GM10248 (cell line): Measurements from ENCODE around the gene FAM136A.

Source experiments
- CTCF ChIA-PET: fragments of 300-600 bp; sonication (Branson Sonifier 250); formaldehyde crosslinking; extraction: SDS; loops from one replicate; lab custom pipeline; 2021; ENCODE audit warnings: antibody characterized with exemption; lab: Yijun Ruan, JAX
- POLR2A ChIA-PET: fragments of 350-650 bp; sonication (Branson Sonifier 250); formaldehyde crosslinking; extraction: SDS; loops from one replicate; lab custom pipeline; 2020; ENCODE audit warnings: antibody characterized with exemption; lab: Yijun Ruan, JAX
- DNase-seq: peaks from one replicate; pipeline ENCODE4 v3.0.0; 2012; ENCODE audit errors: extremely low spot score
- CTCF ChIP-seq: IDR thresholded peaks from 2 replicates; pipeline ENCODE4 v1.5.1; 2012; ENCODE audit warnings: mild to moderate bottlenecking, low read depth; ENCODE audit errors: extremely low read depth, missing control alignments, control extremely low read depth

Gene FAM136A

DNA sequence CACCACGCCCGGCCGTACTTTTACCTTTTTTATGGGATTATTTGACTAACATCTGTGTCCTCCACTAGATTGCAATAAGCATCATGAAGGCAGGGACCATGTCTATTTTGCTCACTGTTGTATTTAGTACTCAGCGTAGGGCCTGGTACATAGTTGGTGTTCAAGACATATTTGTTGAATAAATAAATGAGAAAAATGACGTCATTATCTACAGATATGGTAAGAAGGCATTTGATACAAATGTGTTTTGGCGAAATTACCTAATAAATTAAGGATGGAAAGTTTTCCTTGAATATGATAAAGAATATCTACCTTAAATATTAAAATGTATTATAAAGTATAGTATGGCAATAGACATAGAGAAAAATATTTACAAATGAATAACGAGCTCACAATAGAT, 24.0 kb upstream of the FAM136A start:
- no peak for DNase-seq
- no peak for TF ChIP-seq CTCF
- CTCF ChIA-PET, result no interaction called here
- POLR2A ChIA-PET, result no interaction called here

- ChIA-PET POLR2A (no interaction called here), CTCF (interaction anchor here (1.0 to 2.4 kb wide), 2 partner anchors 18 to 51 kb away, joined by 3 to 11 read pairs; no protein-coding TSS in a partner anchor)
- TF ChIP-seq CTCF, result no peak
- no peak for DNase-seq
Observed at GRCh38 chr2:70322518-70322917, 20.7 kb upstream of the FAM136A start.

GRCh38 chr2:70321370-70321769, 19.5 kb upstream of the FAM136A start:
- no peak for TF ChIP-seq CTCF
- CTCF ChIA-PET, result interaction anchor here (1.0 to 2.4 kb wide), 4 partner anchors 9 to 21 kb away, joined by 3 to 11 read pairs (median 4); no protein-coding TSS in a partner anchor
- DNase-seq, result no peak
- POLR2A ChIA-PET, result interaction anchor here (0.6 kb wide), 1 partner anchor 643 kb away, joined by 3 read pairs; no protein-coding TSS in a partner anchor

DNA sequence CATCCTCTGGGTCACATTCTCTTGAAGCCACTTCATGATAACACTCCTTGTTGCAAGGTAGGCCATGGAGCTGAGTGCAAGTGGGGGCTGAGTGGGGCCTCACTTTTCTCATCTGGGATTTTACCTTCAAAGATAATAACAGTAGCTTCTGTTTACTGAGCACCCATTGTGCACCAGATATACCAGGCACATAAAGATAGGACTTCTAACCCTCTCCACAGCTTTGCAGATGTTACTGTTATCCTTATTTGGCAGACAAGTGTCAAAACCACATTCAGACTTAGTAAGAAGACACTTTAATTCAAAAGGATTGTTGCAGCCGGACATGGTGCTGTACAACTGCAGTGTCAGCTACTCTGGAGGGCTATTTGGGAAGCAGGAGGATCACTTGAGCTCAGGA, 12.8 kb upstream of the FAM136A start:
- ChIA-PET CTCF (interaction anchor here (0.8 to 3.2 kb wide), 3 partner anchors 11 to 26 kb away, joined by 3 to 21 read pairs (median 5); partner anchors contain the start of gene FAM136A), POLR2A (no interaction called here)
- no peak for TF ChIP-seq CTCF
- DNase-seq, result no peak

GRCh38 chr2:70312560-70312959, 10.7 kb upstream of the FAM136A start:
- no peak for TF ChIP-seq CTCF
- no peak for DNase-seq
- POLR2A ChIA-PET, result no interaction called here
- CTCF ChIA-PET, result interaction anchor here (1.2 to 1.3 kb wide), 2 partner anchors 8 to 17 kb away, joined by 3 to 4 read pairs; no protein-coding TSS in a partner anchor

GRCh38 chr2:70310899-70311298, 9.0 kb upstream of the FAM136A start:
- ChIA-PET POLR2A (no interaction called here), CTCF (interaction anchor here (1.2 kb wide), 1 partner anchor 307 kb away, joined by 3 read pairs; no protein-coding TSS in a partner anchor)
- no peak for DNase-seq
- TF ChIP-seq CTCF, result no peak
